ENCODE data around the gene CACUL1. TPM values are rescaled to one million over a fixed set of nuclear protein-coding genes. Genes with fewer than 3 reads are reported as not detected.
A peak's percentile ranks its signal among the peaks of the same experiment; 100 is the strongest.

Gene CACUL1
- total and polyA plus RNA-seq, 12 donors = 4.9 to 32.6 (median 24.4) TPM

GRCh38 chr10:118723466-118723865 lies 31.3 kb downstream of the CACUL1 start:
- peaks cover 0 to 5% (median 0%) of the 10 kb centered on the region in 9 donors for H3K36me3 ChIP-seq
- no peak for DNase-seq
- H3K27me3 ChIP-seq = no peaks in the 10 kb centered on the region
- H3K27ac ChIP-seq = no peak overlapping the region
- ATAC-seq = no peak
- intact Hi-C loops (cut with DNase I) = loop anchor here in 3 of 10 donors (2.0 to 5.0 kb wide), 2 partner anchors 155 to 156 kb away; no protein-coding TSS in a partner anchor
- 91 to 96% methylated on average over 6 of the region's 6 CpGs for WGBS, 2 donors
- H3K4me1 ChIP-seq = peaks cover 0 to 39% (median 14%) of the 10 kb centered on the region in 9 donors
- TF ChIP-seq CTCF (IDR thresholded peaks at IDR 0.05) = no peak
- H3K9me3 ChIP-seq = no peaks in the 10 kb centered on the region
- no peak overlapping the region for H3K4me3 ChIP-seq

DNA sequence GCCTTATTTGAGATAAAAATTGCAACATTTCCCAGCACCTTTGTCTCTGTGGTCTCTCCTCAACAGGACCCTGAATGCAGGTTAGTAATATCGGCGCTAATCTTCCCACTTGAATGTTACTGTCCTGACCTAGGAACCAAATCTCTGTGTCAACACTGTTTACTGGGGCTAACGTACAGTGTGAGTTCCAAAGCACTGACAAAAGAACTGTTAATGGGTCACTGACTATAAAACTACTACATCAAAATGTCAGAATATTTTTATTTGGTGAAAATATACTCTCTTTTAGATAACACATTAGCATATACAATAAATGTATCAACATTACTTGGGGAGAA lies 33.3 kb downstream of the CACUL1 start:
- Histone ChIP-seq H3K4me3 (no peak overlapping the region), H3K36me3 (peaks cover 0 to 5% (median 0%) of the 10 kb centered on the region in 9 donors), H3K4me1 (peaks cover 0 to 34% (median 12%) of the 10 kb centered on the region in 9 donors), H3K27me3 (no peaks in the 10 kb centered on the region), H3K27ac (no peak overlapping the region), H3K9me3 (no peaks in the 10 kb centered on the region)
- intact Hi-C loops (cut with DNase I) = loop anchor here in 9 of 10 donors (1.0 to 5.0 kb wide), 4 partner anchors 151 to 154 kb away; no protein-coding TSS in a partner anchor
- TF ChIP-seq CTCF (IDR thresholded peaks at IDR 0.05) = no peak
- WGBS, 2 donors = 70 to 75% methylated on average over 3 of the region's 3 CpGs
- no peak for ATAC-seq
- no peak for DNase-seq

DNA sequence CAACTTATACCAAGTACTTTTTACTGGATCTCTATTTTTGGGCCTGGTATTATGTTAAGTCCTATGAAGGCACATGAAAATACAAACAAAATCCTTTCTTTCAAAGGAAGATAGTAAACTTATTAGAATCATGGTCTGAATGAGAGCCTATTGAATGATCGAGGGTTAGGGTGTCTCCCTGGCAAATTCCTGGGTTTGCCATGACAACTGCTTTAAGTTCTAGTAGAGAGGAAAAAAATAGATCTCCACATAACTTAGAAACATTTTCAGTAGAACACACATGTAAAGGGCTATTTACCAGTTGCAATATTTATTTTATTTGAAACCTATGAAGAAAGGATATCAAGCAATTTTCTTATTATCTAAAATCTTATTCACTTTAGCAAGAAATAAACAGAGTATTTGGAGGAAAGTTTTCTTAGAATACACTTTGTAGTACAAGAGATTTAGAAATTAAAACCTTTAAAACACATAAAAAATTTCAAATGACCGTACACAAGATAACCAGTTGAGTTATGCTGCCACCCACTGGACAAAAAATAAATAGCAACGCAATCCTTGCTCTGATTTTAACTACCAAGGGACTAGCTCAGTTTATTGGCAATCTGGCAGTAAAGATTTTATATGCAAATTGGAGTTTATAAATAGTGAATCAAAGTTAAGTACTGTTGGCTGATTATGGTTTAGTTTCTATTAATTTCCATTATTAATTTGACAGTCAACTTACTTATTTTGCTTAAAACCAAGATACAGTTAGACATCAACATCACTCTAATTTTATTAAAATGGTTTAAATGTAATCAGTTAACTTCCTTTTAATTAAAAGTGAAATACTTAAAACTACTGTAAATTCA lies 33.9 kb downstream of the CACUL1 start:
- ATAC-seq (peak in 2 of 8 donors; percentile 52 to 71), DNase-seq (peak in 1 of 2 donors; percentile 57)
- Histone ChIP-seq H3K27ac (no peak overlapping the region), H3K4me1 (peaks cover 0 to 28% (median 6%) of the 10 kb centered on the region in 9 donors), H3K4me3 (no peak overlapping the region), H3K36me3 (peaks cover 0 to 5% (median 0%) of the 10 kb centered on the region in 9 donors), H3K27me3 (no peaks in the 10 kb centered on the region), H3K9me3 (no peaks in the 10 kb centered on the region)
- peak; percentile 71 to 94 (median 89) for TF ChIP-seq CTCF (IDR thresholded peaks at IDR 0.05)
- 32 to 34% methylated on average over 3 of the region's 3 CpGs for WGBS, 2 donors
- intact Hi-C loops (cut with DNase I) = loop anchor here in 9 of 10 donors (1.0 to 5.0 kb wide), 4 partner anchors 150 to 154 kb away; no protein-coding TSS in a partner anchor

DNA sequence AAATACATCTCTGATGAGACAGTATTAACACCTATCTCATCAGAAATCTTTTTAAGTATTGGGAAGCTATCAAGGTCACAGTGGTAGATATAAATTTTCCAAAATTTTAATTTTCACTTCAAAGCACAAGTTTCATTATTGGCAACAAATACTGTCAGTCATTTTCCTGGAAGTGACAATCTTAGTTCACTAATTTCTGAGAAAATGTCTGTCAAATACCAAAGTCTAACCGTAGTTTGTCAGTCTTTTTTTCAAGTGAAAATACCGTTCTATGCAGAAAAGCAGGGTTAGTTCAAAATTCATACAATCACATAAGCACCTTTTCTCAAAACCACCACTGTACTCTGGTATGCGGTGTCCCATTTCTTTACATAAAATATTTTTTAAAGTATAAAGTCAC lies 40.4 kb downstream of the CACUL1 start:
- intact Hi-C loops (cut with DNase I) = no loop called here
- ATAC-seq = no peak

More for the DNA sequence above, 40.4 kb downstream of the CACUL1 start:
- H3K27me3 ChIP-seq = no peaks in the 10 kb centered on the region
- TF ChIP-seq CTCF (IDR thresholded peaks at IDR 0.05) = no peak
- H3K4me1 ChIP-seq = no peaks in the 10 kb centered on the region
- H3K9me3 ChIP-seq = no peaks in the 10 kb centered on the region
- 90 to 95% methylated on average over 3 of the region's 3 CpGs for WGBS, 2 donors
- no peak overlapping the region for H3K27ac ChIP-seq
- no peak for DNase-seq
- no peak overlapping the region for H3K4me3 ChIP-seq
- peaks cover 0 to 11% (median 0%) of the 10 kb centered on the region in 9 donors for H3K36me3 ChIP-seq
